Measurements from ENCODE around the gene VWCE.

GRCh38 chr11:61333550-61334433, 38.7 kb upstream of the VWCE start:
- no peak; the same call in 1 of the 2 replicates for TF ChIP-seq POLR2AphosphoS5 (IDR thresholded peaks at IDR 0.05; ENCODE audit: low read depth, low read length)
- no peak for TF ChIP-seq TAF1 (IDR thresholded peaks at IDR 0.05; ENCODE audit: low read depth, low read length)
- TF ChIP-seq POLR2A (IDR thresholded peaks at IDR 0.05; ENCODE audit: low read depth, low read length): no peak
